Activated naive CD4-positive, alpha-beta T cell (primary cell): ENCODE results near the gene MYCBP2.
"Not testable (repeated sequence)": the region's sequence is repeated elsewhere in the genome, so short reads cannot be mapped to it uniquely, and the experiment has no call there.

Source experiments
- DNase-seq, 4 experiments: peaks; one replicate each; lab custom pipeline; 2025; lab: John Stamatoyannopoulos, UW

Gene MYCBP2

GRCh38 chr13:77291774-77292173 lies 35.1 kb downstream of the MYCBP2 start:
- no peak for DNase-seq

- no peak for DNase-seq
Measured at GRCh38 chr13:77290342-77290741, 36.6 kb downstream of the MYCBP2 start.

GRCh38 chr13:77289851-77290250 lies 37.0 kb downstream of the MYCBP2 start:
- DNase-seq, result no peak

GRCh38 chr13:77285632-77286031 lies 41.3 kb downstream of the MYCBP2 start:
- DNase-seq, result not testable (repeated sequence)

- DNase-seq, result no peak
Measured at GRCh38 chr13:77285098-77285497, 41.8 kb downstream of the MYCBP2 start.

GRCh38 chr13:77274126-77274525 lies 52.8 kb downstream of the MYCBP2 start:
- no peak for DNase-seq

GRCh38 chr13:77269141-77269540 lies 57.8 kb downstream of the MYCBP2 start:
- no peak for DNase-seq

- DNase-seq, result no peak
Measured at GRCh38 chr13:77267362-77267761, 59.5 kb downstream of the MYCBP2 start.

GRCh38 chr13:77265336-77265735 lies 61.6 kb downstream of the MYCBP2 start:
- no peak for DNase-seq

- no peak for DNase-seq
Measured at GRCh38 chr13:77262198-77262597, 64.7 kb downstream of the MYCBP2 start.

- DNase-seq, result no peak
Measured at GRCh38 chr13:77250975-77251374, 75.9 kb downstream of the MYCBP2 start.

- not testable (repeated sequence) for DNase-seq
Measured at GRCh38 chr13:77245224-77245623, 81.7 kb downstream of the MYCBP2 start.

GRCh38 chr13:77239312-77239711 lies 87.6 kb downstream of the MYCBP2 start:
- DNase-seq, result no peak

- no peak for DNase-seq
Measured at GRCh38 chr13:77235456-77236022, 91.4 kb downstream of the MYCBP2 start.

GRCh38 chr13:77233159-77233558 lies 93.7 kb downstream of the MYCBP2 start:
- no peak for DNase-seq

- no peak for DNase-seq
Measured at GRCh38 chr13:77230560-77230959, 96.3 kb downstream of the MYCBP2 start.

- DNase-seq, result no peak
Measured at GRCh38 chr13:77225946-77226345, 100.9 kb downstream of the MYCBP2 start.

GRCh38 chr13:77222909-77223308 lies 104.0 kb downstream of the MYCBP2 start:
- no peak for DNase-seq

GRCh38 chr13:77222000-77222690 lies 104.7 kb downstream of the MYCBP2 start:
- DNase-seq, result no peak

GRCh38 chr13:77219401-77219800 lies 107.5 kb downstream of the MYCBP2 start:
- DNase-seq, result no peak

- DNase-seq, result no peak
Measured at GRCh38 chr13:77218274-77218673, 108.6 kb downstream of the MYCBP2 start.

GRCh38 chr13:77215543-77215942 lies 111.4 kb downstream of the MYCBP2 start:
- no peak for DNase-seq

GRCh38 chr13:77213644-77214043 lies 113.2 kb downstream of the MYCBP2 start:
- DNase-seq, result no peak

GRCh38 chr13:77207943-77208342 lies 119.0 kb downstream of the MYCBP2 start:
- DNase-seq, result no peak
